Fibroblast of pulmonary artery (primary cell): ENCODE data around the gene DENND4A.
"Not testable (repeated sequence)": the region's sequence is repeated elsewhere in the genome, so short reads cannot be mapped to it uniquely, and the experiment has no call there.

Source experiments
- DNase-seq: peaks from one replicate; pipeline ENCODE4 v3.0.0-alpha.2; 2010; ENCODE audit warnings: low read depth
- H3K4me3 ChIP-seq: replicated peaks from 2 replicates; pipeline ENCODE4 v1.5.1; 2011; ENCODE audit warnings: low read depth, mild to moderate bottlenecking, control low read depth, low read length, moderate library complexity
- TF ChIP-seq, protein P1 (sequence below): IDR thresholded peaks from 2 replicates; pipeline ENCODE4 v1.5.1; 2011; ENCODE audit warnings: mild to moderate bottlenecking, control low read depth, low read length, inconsistent platforms; ENCODE audit errors: missing control alignments

The DENND4A gene

DNA sequence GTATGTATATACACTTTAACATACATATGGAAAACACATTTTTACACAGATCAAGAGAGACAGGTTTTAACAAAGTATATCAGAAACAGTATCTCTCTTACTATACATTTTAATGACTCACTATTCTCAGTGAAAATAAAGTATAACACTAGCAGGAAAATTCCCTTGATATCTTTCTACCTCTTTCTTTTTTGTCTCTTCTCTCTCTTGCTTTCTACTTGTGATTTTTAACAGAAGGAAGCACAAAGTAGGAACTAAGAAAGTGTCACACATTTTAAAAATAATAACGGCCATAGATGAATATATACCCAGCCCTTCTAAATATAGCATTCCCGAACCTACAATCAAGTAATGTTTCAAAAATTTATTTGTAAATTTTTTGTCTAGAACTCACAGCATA lies 4.8 kb downstream of the DENND4A start:
- H3K4me3 ChIP-seq: no peak overlapping the region
- TF ChIP-seq, protein P1, sequence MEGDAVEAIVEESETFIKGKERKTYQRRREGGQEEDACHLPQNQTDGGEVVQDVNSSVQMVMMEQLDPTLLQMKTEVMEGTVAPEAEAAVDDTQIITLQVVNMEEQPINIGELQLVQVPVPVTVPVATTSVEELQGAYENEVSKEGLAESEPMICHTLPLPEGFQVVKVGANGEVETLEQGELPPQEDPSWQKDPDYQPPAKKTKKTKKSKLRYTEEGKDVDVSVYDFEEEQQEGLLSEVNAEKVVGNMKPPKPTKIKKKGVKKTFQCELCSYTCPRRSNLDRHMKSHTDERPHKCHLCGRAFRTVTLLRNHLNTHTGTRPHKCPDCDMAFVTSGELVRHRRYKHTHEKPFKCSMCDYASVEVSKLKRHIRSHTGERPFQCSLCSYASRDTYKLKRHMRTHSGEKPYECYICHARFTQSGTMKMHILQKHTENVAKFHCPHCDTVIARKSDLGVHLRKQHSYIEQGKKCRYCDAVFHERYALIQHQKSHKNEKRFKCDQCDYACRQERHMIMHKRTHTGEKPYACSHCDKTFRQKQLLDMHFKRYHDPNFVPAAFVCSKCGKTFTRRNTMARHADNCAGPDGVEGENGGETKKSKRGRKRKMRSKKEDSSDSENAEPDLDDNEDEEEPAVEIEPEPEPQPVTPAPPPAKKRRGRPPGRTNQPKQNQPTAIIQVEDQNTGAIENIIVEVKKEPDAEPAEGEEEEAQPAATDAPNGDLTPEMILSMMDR: no peak
- DNase-seq: no peak

DNA sequence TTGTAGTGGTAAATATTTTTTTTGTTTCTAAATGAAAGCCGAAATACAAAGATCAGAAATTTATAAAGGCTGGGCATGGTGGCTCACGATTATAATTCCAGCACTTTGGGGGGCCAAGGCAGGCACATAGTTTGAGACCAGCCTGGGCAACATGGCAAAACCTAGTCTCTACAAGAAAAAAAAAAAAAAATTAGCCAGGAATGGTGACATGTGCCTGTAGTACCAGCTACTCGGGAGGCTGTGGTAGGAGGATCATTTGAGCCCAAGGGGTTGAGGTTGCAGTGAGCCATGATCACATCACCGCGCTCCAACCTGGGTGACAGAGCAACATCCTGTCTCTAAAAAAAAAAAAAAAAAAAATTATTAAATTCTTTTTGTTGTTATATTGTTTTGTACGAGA lies 6.9 kb downstream of the DENND4A start:
- H3K4me3 ChIP-seq: no peak overlapping the region
- TF ChIP-seq, protein P1: no peak
- no peak for DNase-seq

DNA sequence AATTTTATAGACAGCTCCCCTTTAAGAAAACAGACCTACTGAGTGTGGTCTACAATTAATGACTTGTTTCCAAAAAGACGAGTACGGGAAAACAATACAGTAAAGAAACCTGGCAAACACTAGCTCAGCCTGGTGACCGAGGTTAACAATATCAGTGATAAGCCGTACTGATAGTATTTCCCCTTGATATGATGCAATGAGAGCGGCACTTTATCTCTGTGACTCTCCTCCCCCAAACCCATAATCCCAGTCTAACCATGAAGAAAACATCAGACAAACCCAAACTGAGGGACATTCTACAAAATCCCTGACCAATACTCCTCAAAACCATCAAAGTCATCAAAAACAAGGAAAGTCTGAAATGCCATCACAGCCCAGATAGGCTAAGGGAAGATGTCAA lies 8.2 kb downstream of the DENND4A start:
- TF ChIP-seq, protein P1: no peak
- no peak overlapping the region for H3K4me3 ChIP-seq
- no peak for DNase-seq

DNA sequence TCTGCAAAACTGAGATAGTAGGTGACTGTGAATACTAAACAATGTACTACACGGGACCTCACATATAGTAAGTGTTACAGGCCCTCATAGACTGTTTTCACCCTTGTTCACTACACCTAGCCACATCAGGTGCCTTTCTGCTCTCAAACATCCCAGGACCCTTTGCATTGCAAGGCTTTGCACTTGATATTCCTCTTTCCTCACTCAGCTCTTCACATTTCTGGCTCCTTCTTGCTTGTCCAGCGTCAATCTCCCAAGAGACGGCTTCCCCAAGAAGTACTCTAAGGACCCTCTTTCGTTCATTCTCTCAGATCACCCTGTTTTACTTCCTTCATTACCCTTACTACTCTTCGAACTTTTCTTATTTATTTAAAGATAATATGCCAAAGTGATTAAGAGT lies 10.0 kb downstream of the DENND4A start:
- H3K4me3 ChIP-seq: no peak overlapping the region
- TF ChIP-seq, protein P1: no peak
- DNase-seq: no peak

DNA sequence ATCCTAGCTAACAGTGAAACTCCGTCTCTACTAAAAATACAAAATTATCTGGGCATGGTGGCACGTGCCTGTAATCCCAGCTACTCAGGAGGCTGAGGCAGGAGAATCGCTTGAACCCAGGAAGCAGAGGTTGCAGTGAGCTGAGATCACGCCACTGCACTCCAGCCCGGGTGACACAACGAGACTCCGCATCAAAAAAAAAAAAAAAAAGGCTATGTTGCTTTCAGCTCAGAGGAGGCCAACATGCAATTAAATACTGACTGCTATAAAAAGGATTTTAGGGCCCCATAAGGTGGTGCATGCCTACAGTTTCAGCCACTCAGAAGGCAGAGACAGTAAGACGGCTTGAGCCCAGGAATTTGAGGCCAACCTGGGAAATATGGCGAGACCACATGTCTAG lies 13.4 kb downstream of the DENND4A start:
- DNase-seq, H3K4me3 ChIP-seq: not testable (repeated sequence)

DNA sequence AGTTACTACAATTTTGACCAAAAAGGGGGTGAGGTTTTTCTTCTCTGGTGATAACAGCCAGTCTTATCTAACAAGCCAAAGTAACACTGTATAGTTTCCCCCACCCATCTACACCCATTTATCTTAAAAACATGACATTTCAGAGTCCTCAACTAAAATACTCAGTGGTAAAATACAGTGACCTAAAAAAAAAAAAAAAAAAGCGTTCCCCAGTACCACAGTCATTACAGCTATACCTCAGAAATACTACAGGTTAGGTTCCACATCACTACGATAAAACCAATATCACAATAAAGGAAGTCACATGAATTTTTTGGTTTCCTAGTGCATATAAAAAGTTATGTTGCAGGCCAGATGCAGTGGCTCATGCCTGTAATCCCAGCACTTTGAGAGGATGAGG lies 13.8 kb downstream of the DENND4A start:
- TF ChIP-seq, protein P1: no peak
- no peak for DNase-seq
- H3K4me3 ChIP-seq: no peak overlapping the region

DNA sequence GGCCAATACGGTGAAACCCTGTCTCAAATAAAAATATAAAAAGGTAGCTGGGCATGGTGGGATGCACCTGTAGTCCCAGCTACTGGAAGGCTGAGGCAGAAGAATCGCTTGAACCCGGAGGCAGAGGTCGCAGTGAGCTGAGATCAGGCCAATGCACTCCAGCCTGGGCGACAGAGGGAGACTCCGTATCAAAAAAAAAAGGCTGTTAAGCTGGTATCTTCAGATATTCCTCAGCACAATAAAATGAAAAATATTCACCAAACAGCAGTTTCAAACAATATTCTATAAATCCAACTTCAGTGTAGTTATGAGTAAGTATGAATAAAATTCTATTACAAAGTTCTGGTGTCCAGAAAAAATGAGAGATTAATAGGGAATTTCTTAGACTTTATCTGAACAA lies 14.2 kb downstream of the DENND4A start:
- H3K4me3 ChIP-seq: no peak overlapping the region
- no peak for DNase-seq
- TF ChIP-seq, protein P1: no peak

DNA sequence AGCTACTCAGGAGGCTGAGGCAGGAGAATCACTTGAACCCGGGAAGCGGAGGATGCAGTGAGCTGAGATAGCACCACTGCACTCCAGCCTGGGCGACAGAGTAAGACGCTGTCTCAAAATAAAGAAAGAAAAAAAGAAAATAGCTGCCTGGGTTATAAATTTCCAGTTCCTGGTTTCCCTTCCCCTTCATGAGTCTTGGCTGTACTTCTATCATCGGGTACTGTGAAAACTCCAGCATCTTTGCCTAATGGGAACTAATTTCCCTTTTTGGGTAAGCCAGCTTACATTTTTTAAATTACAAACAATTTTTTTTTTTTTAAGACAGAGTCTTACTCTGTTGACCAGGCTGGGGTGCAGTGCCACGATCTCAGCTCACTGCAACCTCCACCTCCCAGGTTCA lies 15.0 kb downstream of the DENND4A start:
- no peak overlapping the region for H3K4me3 ChIP-seq
- no peak for DNase-seq
- TF ChIP-seq, protein P1: no peak
